ENCODE measurements around the gene EHBP1.

GRCh38 chr2:62857139-62857931, 151.8 kb downstream of the EHBP1 start:
- no peak for TF ChIP-seq POLR2A (IDR thresholded peaks at IDR 0.05)
- TF ChIP-seq, protein P1, sequence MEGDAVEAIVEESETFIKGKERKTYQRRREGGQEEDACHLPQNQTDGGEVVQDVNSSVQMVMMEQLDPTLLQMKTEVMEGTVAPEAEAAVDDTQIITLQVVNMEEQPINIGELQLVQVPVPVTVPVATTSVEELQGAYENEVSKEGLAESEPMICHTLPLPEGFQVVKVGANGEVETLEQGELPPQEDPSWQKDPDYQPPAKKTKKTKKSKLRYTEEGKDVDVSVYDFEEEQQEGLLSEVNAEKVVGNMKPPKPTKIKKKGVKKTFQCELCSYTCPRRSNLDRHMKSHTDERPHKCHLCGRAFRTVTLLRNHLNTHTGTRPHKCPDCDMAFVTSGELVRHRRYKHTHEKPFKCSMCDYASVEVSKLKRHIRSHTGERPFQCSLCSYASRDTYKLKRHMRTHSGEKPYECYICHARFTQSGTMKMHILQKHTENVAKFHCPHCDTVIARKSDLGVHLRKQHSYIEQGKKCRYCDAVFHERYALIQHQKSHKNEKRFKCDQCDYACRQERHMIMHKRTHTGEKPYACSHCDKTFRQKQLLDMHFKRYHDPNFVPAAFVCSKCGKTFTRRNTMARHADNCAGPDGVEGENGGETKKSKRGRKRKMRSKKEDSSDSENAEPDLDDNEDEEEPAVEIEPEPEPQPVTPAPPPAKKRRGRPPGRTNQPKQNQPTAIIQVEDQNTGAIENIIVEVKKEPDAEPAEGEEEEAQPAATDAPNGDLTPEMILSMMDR (IDR thresholded peaks at IDR 0.05) = no peak
